NB4 (cell line): Measurements from ENCODE around the gene EZR.

Source experiments
- MAX ChIP-seq: IDR thresholded peaks from 2 replicates; pipeline ENCODE4 v1.6.1; 2011; ENCODE audit warnings: low read depth, low read length
- MYC ChIP-seq: IDR thresholded peaks from 2 replicates; pipeline ENCODE4 v1.6.1; 2011; ENCODE audit warnings: low read depth, low read length
- POLR2A ChIP-seq: IDR thresholded peaks from 2 replicates; pipeline ENCODE4 v1.6.1; 2011; ENCODE audit warnings: mild to moderate bottlenecking; ENCODE audit not compliant: insufficient read length; ENCODE audit errors: extremely low read depth
- TF ChIP-seq, protein P1 (sequence below): IDR thresholded peaks from one replicate; pipeline ENCODE4 v1.5.1; 2012; ENCODE audit warnings: low read depth, low read length

- TF ChIP-seq, protein P1, sequence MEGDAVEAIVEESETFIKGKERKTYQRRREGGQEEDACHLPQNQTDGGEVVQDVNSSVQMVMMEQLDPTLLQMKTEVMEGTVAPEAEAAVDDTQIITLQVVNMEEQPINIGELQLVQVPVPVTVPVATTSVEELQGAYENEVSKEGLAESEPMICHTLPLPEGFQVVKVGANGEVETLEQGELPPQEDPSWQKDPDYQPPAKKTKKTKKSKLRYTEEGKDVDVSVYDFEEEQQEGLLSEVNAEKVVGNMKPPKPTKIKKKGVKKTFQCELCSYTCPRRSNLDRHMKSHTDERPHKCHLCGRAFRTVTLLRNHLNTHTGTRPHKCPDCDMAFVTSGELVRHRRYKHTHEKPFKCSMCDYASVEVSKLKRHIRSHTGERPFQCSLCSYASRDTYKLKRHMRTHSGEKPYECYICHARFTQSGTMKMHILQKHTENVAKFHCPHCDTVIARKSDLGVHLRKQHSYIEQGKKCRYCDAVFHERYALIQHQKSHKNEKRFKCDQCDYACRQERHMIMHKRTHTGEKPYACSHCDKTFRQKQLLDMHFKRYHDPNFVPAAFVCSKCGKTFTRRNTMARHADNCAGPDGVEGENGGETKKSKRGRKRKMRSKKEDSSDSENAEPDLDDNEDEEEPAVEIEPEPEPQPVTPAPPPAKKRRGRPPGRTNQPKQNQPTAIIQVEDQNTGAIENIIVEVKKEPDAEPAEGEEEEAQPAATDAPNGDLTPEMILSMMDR: no peak
- TF ChIP-seq POLR2A: no peak
- no peak for TF ChIP-seq MYC
- no peak for TF ChIP-seq MAX
Measured at GRCh38 chr6:158773581-158774449, 45.4 kb downstream of the EZR start.
